NAMALWA (cell line): ENCODE measurements around the gene FLAD1.

Experiments used
- DNase-seq: peaks from one replicate; pipeline ENCODE4 v3.0.0-alpha.2; 2015; ENCODE audit warnings: low spot score

FLAD1 gene

DNA sequence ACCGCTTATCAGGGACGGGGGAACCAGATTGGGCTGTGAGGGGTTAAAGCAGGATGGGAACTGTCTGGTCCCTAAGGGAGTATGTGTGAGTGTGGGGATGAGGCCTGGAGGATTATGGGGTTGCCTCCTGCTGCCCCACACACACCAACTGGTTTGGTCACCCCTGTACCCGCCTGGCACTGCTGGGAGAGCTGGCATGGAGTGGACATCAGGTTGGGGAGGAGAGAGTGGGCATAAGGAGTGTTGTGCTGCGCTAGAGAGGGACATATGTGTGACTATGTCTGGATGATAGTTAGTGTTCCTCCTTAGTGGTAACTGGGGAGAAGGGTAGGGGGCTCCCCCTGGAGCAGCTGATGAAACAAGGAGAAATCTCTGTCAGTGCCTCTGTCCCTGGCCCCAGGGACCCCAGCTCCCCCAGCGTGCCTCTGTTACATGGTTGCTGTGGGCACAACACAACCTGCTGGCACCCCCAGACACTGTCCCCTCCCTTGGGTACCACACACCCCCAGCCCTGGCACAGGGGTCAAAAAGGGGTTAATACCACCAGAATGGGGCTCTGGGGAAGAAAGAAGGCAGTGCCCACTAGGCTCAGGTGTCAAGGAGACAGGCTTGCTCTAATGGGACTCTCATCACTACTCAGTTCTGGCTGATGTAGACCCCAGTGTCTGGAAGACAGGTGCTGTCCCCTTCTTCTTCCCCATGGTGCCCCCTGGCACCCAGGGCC, 21.4 kb downstream of the FLAD1 start:
- DNase-seq = no peak

DNA sequence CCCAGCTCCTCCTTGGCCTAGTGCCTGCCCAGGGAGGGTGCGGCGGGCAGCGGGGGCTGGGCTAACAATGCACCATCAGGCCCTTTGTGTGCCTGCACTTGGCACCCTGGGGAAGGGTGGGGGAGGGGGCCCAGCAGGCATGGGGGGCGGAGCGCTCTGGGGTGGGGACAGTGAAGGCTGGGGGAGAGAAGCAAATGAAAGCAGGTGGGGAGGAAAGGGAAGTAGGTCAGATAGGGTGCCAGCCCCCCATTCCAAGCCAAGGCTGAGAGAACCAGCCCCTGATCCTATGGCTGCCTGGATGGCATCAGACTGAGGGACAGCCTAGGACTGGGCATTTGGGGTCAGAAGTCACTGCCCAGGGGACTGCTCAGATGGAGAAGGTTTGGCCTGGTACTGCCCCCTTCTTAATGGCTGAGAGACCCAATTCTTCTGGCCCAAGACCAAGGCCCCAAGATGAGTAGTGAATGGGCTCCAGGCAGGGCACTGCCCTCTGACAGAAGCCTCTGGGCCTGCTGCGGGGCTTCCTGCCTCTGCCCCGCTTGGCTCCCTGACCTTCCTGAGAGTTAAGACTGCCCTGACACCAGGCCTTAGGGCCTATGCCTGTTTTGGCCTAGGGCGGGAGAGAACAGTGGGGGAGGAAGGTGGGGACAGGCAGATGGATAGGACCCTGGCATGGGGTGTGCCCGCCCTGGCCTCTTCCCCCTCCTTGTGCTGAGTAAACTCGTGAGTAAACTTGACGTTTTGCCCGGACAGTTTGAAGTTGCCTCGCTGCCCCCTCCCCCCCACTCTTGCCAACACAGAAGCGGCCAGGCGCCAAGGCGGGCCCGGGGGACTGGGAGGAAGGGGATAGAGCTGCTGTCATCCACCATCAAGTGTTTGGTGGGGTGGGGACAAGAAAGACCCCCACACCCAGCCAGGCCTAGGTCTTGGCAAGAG, 22.2 kb downstream of the FLAD1 start:
- DNase-seq = no peak

DNA sequence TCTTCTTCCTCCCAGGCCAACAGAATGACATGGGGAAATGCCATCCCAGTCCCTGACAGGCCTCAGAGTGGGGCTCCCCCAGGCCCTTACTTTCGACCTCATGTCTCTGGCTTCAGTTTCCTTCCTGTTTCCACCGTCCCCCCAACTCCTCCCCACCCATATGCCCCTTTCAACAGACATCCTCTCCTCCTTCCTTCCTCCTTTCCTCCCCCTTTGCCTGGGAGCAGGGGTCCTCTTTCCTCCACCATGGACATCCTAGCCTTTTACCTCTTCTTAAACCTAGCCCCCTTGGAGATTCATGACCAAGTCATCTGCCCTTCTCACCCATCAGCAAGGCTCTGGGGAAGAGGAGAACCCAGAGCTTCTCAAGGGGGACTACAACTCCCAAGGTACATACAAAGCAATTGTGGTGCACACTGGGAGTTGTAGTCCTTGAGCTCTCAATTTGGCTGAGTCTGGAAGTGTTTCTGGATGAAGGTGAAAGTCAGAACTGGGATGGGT, 23.5 kb downstream of the FLAD1 start:
- DNase-seq = peak; percentile 78

DNA sequence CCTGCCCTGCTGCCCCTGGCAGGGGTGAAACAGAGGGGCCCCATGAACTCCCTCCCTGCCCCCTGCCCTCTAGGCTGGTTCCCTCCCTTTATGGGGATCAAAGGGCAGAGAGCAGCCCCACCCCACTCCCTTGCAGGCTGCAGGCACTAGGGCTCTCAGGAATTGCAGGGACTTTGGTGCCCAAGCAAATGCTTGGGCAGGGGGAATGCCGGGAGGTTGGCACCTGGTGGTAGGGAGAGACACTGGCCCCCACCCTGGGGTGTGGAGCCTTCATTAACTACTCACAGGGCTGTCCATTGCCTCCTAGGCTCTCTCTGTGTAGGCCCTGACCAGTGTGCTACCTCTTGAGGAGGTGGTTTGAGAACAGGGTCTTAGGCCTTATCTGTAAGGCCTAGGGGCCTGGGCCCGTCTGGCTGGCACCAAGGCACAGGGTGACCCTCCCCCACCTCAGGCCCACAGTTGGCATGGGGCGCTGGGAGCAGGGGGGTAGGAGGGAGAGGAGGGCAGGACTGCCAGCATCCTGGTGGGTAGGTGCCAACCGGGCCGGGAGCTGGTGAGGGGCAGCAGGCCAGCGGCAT, 24.2 kb downstream of the FLAD1 start:
- DNase-seq = no peak

DNA sequence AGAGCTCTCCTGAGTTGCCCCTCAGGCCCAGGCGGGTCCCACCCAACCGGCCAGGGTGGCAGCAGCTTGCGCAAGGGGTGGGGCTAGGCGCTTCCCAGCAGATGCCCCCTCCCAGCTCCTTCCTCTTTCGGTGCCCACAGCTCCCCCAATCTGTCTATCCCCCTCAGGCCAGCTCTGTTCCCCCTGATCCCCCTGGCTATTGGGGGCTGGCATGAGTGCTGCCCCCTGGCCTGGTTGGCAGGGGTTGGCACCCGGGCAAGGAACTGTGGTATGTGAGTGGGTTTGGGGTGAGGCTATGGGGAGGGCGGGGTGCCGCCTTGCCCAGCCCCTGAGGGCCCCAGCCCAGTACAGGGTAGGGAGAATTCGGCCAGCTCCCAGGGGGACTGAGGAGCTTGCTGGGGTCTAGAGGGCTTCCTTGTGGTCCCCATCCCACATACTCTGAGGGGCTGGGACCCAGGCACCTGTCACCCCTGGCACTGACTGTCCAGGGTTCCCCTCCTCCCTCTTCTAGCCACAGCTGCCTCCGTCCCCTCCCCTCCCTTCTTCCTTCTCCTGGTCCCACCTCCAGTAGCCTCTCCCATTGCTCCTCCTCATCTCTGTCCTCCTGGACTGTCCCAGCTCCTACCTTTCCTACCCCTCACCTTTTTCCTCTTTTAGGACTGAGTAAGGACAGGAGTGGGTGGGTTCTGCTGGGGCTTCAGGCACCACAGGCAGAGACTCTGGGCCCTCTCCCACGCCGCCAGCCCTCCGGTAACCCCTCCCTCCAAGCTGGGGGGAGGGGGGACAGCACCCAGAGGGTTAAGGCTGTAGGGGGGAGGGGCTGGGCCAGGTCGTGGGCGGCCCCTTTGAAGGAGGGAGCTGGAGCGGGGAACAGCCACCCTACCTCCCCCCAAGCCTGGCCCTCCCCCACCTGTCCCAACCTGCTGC, 25.1 kb downstream of the FLAD1 start:
- DNase-seq = no peak

DNA sequence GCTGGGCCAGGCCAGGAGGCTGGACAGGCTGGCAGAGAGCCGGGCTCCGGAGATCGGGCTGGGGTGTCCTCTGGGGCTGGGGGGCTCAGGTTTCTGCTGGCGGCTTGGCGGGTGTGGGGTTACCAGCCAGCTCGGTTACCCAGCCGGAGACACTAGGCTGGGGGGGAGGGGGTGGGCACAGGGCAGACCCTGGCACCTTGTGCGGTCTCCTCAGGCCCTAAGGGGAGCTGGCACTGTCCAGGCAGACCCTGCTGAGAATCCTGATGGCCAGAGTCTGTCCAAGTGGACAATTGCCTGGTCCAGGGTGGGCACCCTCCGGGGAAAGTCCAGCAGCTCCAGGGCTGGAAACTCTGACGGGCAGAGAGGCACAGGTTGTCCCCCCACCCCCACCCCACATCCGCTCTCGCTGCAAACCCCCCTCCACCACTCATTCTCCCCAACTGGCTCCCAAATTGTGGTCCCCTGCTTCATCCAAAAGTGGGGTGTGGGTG, 26.1 kb downstream of the FLAD1 start:
- DNase-seq = no peak

DNA sequence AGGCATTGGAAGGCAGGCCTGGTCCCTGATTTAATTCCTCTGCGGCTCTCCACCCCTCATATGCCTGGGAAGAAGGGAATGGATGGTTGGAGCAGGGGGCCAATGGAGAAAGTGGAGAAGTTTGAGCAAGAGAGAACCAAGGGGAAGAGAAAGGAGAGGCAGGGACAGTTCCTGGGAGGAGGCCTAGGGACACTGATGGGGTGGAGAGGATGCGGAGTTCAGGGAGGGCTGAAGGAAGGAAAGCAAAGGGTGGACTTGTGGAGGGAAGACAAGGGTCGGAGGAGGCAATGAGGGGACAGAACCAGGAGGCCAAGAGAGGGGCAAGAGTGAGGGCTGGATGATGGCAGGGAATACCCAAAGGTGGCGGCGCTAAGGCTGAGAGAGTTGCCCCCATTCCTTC, 26.6 kb downstream of the FLAD1 start:
- no peak for DNase-seq

DNA sequence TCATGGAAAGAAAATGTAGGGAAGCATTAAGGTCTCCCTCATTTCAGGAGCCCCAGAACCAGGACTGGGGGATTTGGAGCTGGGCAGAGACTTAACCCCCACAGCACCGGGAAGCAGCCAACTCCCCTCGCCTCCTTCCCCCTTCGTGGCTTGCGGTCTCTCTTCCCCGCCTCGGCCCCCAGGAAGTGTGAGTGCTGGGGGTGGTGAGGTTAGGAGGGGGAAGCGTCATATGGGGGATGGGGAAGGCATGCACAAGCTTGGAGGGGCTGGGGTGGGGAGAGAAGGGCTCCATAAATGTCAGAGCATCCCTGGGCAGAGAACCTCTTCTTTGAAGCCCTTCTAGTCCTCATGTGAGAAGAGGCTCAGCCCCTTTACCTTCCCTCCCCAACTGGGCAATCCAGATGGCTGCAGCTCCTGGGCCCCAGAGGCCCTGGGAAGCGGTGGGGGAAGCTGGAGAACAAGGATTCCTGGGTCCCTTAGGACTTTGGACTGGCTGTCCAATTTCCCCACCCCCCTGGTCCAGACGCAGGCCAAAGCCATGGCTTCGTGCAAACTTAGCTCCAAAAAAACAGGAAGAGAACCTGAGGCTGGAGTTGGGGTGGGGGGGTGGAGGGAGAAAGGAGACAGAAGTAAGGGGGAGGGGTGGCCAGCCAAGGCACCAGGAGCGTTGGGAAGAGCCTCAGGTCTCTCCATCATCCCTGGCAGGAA, 27.2 kb downstream of the FLAD1 start:
- DNase-seq = no peak

DNA sequence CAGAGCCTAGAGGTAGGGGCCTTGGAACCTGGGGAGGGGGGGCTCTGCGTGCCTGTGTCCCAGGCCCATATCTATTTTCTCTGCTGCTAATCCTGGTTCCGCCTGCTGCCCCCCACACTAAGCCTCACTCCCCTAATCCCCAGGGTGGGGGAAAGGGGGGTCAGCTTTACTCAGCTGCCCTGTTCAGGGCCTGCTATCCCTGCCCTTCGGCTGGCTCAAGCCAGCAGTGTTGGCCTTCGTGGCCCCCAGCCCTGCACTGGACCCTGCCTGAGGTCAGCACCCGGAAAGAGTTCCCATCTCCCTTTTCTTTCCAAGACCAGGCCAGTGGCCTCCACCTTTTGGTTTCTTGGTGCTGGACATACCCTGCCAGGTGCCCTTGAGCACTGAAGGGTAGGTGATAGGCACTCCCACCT, 27.9 kb downstream of the FLAD1 start:
- no peak for DNase-seq

DNA sequence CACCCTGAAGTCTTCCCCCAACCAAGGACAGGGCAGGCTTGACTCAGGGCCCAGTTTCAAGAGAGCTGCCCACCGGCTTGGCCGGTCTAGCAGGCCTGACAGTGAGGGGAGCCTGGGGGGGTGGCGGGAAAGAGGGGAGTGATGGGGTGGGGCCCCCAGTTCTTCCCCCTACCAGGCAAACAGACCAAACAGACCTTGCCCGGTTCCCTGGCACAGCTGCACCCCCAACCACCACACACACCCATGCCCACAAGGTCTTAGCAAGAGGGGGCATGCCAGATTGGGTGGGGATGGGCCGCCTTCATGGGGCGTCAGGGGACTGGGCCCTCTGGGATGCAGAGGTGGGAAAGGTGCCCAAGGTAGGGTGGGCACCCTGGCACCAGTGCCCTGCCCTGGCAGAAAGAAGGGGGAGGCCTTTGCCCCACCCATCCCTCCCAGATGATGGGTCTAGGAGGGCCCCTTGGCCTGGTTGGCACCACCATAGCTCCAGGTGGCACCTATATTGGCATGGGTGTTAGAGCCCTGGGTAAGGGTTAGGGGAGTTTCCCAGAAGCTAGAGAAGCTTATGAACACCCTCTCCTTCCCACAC, 28.4 kb downstream of the FLAD1 start:
- no peak for DNase-seq

DNA sequence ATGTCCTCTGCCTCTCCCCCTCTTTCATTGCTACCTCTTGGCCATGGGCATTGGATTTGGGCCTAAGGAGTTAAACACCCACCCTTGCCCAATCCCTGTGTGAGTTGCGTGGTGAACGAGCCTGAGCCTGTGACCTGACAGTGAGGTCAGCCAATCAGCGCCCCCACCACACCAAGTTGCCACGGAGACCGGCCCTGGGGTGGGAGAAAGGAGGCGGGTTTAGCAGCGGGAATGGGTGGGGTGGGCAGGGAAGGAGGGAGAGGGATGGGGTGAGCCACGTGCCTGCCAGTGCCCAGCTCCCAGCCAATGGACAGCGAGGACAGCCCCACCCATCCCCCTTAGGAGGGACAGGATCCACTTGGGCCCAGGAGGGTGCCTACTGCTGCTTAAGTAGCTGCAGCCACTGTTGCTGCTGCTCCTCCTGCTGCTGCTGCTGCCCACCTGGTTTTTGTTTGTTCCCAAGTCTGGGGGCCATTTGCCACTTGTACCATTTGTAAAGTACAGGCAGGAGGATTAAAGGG, 28.9 kb downstream of the FLAD1 start:
- DNase-seq = no peak

DNA sequence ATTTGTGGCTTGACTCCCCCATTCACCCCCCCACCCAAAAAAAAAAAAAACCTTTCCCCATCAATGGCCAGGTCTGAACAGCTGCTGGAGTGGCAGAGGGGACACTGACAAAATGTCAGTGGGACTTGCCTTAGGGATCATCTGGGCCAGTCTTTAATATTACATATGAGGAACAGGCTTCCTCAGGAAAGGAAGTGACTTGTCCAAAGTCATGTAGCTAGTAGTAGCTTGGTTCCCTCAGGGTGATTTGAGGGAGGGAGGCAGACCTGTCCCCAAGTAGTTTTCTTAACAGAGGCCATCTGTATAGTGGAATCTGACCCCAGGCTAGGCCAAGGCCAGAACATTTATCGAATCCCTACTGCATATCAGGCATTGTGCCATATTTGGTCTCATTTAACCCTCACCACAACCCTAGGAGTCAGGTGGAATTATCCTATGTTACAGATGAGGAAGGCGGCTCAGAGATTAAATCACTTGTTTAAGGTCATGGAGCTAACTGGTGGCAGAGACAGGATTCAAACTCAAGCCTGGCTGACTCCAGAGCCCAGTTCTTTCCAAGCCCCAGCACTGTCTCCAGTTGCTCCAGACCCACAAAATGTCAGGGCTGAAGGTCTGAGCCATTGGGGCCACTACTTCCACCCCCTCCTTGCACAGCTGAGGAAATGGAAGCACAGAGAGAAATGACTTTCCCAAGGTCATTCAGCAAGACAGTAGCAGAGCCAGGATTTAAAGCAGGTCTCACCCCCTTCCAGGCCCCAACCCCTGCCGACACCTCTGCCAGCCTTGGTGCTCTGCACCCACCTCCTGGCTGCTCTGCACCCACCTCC, 29.8 kb downstream of the FLAD1 start:
- DNase-seq = no peak

DNA sequence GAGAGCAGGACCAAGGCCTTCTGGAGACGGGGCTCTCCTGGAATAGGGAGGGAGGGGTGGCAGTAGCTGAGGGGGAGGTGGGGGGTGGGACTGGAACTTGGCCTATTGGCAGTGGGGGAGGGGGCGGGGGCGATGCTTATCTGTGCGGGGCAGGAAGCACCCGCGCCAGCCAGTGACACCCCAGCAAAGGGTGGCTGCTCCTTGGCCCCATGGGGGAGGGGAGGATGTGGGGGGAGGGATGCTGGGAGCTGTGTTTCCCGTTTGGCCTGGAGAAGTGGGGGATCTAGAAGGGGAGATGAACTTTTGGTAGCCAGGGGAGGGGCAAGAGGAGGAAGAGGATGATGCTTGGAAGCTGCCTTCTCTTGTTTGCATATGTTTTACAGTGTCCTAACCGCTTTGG, 30.5 kb downstream of the FLAD1 start:
- no peak for DNase-seq

DNA sequence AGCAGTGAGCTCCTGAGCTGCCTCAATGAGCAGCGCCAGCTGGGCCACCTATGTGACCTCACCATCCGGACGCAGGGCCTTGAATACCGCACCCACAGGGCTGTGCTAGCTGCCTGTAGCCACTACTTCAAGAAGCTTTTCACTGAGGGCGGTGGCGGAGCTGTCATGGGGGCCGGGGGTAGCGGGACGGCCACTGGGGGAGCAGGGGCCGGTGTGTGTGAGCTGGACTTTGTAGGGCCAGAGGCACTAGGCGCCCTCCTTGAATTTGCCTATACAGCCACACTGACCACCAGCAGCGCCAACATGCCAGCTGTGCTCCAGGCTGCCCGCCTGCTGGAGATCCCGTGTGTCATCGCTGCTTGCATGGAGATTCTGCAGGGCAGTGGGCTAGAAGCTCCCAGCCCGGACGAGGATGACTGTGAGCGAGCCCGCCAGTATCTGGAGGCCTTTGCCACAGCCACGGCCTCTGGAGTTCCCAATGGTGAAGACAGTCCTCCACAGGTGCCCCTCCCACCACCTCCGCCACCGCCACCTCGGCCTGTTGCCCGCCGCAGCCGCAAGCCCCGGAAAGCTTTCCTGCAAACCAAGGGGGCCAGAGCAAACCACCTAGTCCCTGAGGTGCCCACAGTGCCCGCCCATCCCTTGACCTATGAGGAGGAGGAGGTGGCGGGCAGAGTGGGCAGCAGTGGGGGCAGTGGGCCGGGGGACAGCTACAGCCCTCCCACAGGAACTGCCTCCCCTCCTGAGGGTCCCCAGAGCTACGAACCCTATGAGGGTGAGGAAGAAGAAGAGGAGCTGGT, 31.8 kb downstream of the FLAD1 start:
- DNase-seq = no peak

DNA sequence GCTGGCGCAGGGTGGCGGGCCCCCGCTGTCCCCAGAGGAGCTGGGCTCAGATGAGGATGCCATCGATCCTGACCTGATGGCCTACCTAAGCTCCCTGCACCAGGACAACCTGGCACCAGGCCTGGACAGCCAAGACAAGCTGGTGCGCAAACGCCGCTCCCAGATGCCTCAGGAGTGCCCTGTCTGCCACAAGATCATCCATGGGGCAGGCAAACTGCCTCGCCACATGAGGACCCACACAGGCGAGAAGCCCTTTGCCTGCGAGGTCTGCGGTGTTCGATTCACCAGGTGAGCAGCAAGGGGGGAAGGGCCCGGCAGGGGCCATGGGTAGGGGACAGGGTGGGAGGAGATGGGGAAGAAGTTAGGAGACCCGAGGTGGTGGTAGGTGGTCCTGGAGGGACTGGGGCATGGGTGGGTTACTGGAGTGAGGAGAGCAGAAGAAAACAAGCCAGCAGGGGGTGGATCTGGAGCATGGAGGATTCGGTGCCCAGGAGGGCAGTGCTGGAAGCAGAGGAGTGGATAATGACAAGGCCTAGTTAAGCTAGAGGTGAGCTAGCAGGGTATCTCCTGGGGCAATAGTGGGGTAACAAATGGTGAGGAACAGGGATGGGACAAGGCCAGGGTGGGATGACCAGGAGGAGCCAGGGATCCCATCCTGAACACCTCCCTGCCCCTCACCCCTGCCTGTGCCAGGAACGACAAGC, 32.5 kb downstream of the FLAD1 start:
- DNase-seq = no peak

DNA sequence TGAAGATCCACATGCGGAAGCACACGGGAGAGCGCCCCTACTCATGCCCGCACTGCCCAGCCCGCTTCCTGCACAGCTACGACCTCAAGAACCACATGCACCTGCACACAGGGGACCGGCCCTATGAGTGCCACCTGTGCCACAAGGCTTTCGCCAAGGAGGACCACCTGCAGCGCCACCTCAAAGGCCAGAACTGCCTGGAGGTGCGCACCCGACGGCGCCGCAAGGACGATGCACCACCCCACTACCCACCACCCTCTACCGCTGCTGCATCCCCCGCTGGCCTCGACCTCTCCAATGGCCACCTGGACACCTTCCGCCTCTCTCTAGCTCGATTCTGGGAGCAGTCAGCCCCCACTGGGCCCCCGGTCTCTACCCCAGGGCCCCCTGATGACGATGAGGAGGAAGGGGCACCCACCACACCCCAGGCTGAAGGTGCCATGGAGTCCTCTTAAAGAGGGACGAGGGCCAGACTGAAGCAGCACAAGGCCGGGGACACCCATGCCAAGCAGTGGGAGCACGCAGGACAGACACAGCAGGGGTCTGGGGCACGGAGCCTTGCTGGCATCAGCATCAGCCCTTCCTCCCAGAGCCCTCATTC, 33.2 kb downstream of the FLAD1 start:
- peak; percentile 77 for DNase-seq
